SK-N-MC (cell line): ENCODE measurements around the gene TSSK3.

Source experiments
- EZH2 ChIP-seq: fragments of 200-600 bp; sonication (generic); IDR thresholded peaks from one replicate; pipeline ENCODE4 v1.6.1; 2017; ENCODE audit warnings: antibody characterized with exemption
- POLR2AphosphoS5 ChIP-seq: IDR thresholded peaks from 2 replicates; pipeline ENCODE4 v1.6.1; 2012; ENCODE audit warnings: mild to moderate bottlenecking, low read depth, low read length, borderline replicate concordance

DNA sequence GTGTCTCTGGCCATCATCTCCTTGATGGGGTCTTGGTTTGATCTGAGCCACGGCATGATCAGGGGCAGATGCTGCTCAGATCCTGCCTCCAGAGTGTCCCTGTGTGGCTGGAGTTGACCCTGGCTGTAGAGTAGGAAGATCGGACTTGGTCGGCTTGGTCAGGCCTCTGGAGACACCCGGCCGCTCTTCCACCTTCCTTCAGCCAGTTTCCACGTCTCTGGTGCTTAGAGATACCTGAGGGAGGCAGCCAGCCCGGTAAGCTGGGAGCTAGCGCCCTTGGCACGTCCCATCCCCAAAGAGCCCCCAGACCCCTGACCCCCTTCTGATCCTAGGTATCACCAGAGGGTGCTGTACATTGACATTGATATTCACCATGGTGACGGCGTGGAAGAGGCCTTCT, 35.1 kb upstream of the TSSK3 start:
- TF ChIP-seq EZH2 (no peak), POLR2AphosphoS5 (no peak)
